ENCODE measurements around the gene UBQLN3.
A peak's percentile ranks its signal among the peaks of the same experiment; 100 is the strongest.

GRCh38 chr11:5553343-5553742, 43.6 kb upstream of the UBQLN3 start:
- TF ChIP-seq BACH1 (IDR thresholded peaks at IDR 0.05; ENCODE audit: borderline replicate concordance) (no peak), ZSCAN29 (IDR thresholded peaks at IDR 0.05) (no peak), HDAC6 (IDR thresholded peaks at IDR 0.05; ENCODE audit: unreplicated experiment) (no peak), MYC (IDR thresholded peaks at IDR 0.05; ENCODE audit: insufficient read depth, insufficient read length, insufficient replicate concordance, low read length, severe bottlenecking) (no peak), SMC3 (IDR thresholded peaks at IDR 0.05; ENCODE audit: borderline replicate concordance, low read length) (no peak), CEBPB (IDR thresholded peaks at IDR 0.05; ENCODE audit: borderline replicate concordance in 1 of 2, low read depth in 2 of 2, low read length in 2 of 2) (no peak)
- TF ChIP-seq, protein P1, sequence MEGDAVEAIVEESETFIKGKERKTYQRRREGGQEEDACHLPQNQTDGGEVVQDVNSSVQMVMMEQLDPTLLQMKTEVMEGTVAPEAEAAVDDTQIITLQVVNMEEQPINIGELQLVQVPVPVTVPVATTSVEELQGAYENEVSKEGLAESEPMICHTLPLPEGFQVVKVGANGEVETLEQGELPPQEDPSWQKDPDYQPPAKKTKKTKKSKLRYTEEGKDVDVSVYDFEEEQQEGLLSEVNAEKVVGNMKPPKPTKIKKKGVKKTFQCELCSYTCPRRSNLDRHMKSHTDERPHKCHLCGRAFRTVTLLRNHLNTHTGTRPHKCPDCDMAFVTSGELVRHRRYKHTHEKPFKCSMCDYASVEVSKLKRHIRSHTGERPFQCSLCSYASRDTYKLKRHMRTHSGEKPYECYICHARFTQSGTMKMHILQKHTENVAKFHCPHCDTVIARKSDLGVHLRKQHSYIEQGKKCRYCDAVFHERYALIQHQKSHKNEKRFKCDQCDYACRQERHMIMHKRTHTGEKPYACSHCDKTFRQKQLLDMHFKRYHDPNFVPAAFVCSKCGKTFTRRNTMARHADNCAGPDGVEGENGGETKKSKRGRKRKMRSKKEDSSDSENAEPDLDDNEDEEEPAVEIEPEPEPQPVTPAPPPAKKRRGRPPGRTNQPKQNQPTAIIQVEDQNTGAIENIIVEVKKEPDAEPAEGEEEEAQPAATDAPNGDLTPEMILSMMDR (IDR thresholded peaks at IDR 0.05 in 2 of 3, conservative IDR thresholded peaks at IDR 0.05 in 1 of 3; ENCODE audit: control insufficient read depth in 2 of 3, extremely low read depth in 1 of 3, insufficient read depth in 1 of 3, low read depth in 3 of 3, low read length in 3 of 3): peak in 1 of 3 experiments; percentile 9; a peak in 2 of 6 replicates
- TF ChIP-seq, protein P2, sequence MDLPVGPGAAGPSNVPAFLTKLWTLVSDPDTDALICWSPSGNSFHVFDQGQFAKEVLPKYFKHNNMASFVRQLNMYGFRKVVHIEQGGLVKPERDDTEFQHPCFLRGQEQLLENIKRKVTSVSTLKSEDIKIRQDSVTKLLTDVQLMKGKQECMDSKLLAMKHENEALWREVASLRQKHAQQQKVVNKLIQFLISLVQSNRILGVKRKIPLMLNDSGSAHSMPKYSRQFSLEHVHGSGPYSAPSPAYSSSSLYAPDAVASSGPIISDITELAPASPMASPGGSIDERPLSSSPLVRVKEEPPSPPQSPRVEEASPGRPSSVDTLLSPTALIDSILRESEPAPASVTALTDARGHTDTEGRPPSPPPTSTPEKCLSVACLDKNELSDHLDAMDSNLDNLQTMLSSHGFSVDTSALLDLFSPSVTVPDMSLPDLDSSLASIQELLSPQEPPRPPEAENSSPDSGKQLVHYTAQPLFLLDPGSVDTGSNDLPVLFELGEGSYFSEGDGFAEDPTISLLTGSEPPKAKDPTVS (IDR thresholded peaks at IDR 0.05; ENCODE audit: low read depth, low read length): no peak
